PC-3 (cell line): ENCODE results near the gene PML. TPM values are rescaled to one million over a fixed set of nuclear protein-coding genes. Genes with fewer than 3 reads are reported as not detected.

ENCODE experiments used
- ATAC-seq: fragments of 200-7000 bp; cut with Tn5 transposase; 2 replicates; pipeline ENCODE4 v1.9.1; 2020; ENCODE audit warnings: mild to moderate bottlenecking, moderate library complexity
- BruUV-seq: library from RNA; stranded (reverse); fragments of 400-500 nt; replicated peaks from 2 replicates; lab custom pipeline; 2021; lab: Mats Ljungman, UMichigan
- CTCF ChIA-PET: fragments of 300-600 bp; sonication (Branson Sonifier 250); formaldehyde crosslinking; loops from one replicate; lab custom pipeline; 2022; ENCODE audit warnings: antibody characterized with exemption; lab: Charles Lee
- POLR2A ChIA-PET: fragments of 300-600 bp; sonication (Branson Sonifier 250); formaldehyde crosslinking; loops from one replicate; lab custom pipeline; 2022; ENCODE audit warnings: antibody characterized with exemption; ENCODE audit not compliant: unreplicated experiment; lab: Charles Lee
- DNase-seq: peaks from one replicate; pipeline ENCODE4 v3.0.0-alpha.2; 2015
- H2AFZ ChIP-seq: fragments of 300-600 bp; sonication (generic); 2 replicates; pipeline ENCODE4 v1.6.0; 2016; ENCODE audit warnings: antibody characterized with exemption, low read length
- H3F3A ChIP-seq: fragments of 300-600 bp; sonication (generic); one replicate; pipeline ENCODE4 v1.6.0; 2017; ENCODE audit warnings: antibody characterized with exemption, low read length, control low read depth, mild to moderate bottlenecking; ENCODE audit not compliant: unreplicated experiment
- H3K27ac ChIP-seq: fragments of 300-600 bp; sonication (generic); 2 replicates; pipeline ENCODE4 v1.5.1; 2016; ENCODE audit warnings: mild to moderate bottlenecking, low read length
- H3K27me3 ChIP-seq: fragments of 300-600 bp; sonication (generic); 2 replicates; pipeline ENCODE4 v1.6.1; 2016; ENCODE audit warnings: low read length, mixed read lengths
- H3K36me3 ChIP-seq: fragments of 300-600 bp; sonication (generic); 2 replicates; pipeline ENCODE4 v1.6.1; 2016; ENCODE audit warnings: low read depth, mixed run types, low read length, mixed read lengths
- H3K4me1 ChIP-seq: fragments of 300-600 bp; sonication (generic); 2 replicates; pipeline ENCODE4 v1.5.1; 2016; ENCODE audit warnings: low read length; ENCODE audit not compliant: insufficient read depth
- H3K4me2 ChIP-seq: fragments of 300-600 bp; sonication (generic); 2 replicates; pipeline ENCODE4 v1.6.0; 2016; ENCODE audit warnings: low read length
- H3K4me3 ChIP-seq: fragments of 300-600 bp; sonication (generic); 2 replicates; pipeline ENCODE4 v1.5.1; 2016; ENCODE audit warnings: mild to moderate bottlenecking, low read length, mixed read lengths
- H3K79me2 ChIP-seq: fragments of 300-600 bp; sonication (generic); 2 replicates; pipeline ENCODE4 v1.6.1; 2017; ENCODE audit warnings: low read length, mixed read lengths
- H3K9ac ChIP-seq: fragments of 300-600 bp; sonication (generic); 2 replicates; pipeline ENCODE4 v1.6.0; 2016; ENCODE audit warnings: mild to moderate bottlenecking, low read length
- H3K9me2 ChIP-seq: fragments of 300-600 bp; sonication (generic); replicated peaks from 2 replicates; pipeline ENCODE4 v1.6.1; 2016; ENCODE audit warnings: mixed run types, low read length, mixed read lengths
- H3K9me3 ChIP-seq: fragments of 300-600 bp; sonication (generic); 2 replicates; pipeline ENCODE4 v1.6.1; 2016; ENCODE audit warnings: low read length, mixed read lengths
- H4K20me1 ChIP-seq: fragments of 300-600 bp; sonication (generic); 2 replicates; pipeline ENCODE4 v1.6.1; 2016; ENCODE audit warnings: low read length, mixed read lengths
- CTCF ChIP-seq: fragments of 300-600 bp; sonication (generic); conservative IDR thresholded peaks from 2 replicates; pipeline ENCODE4 v1.5.1; 2017; ENCODE audit warnings: antibody characterized with exemption, low read depth, mild to moderate bottlenecking, low read length
- EZH2 ChIP-seq: fragments of 300-600 bp; sonication (generic); IDR thresholded peaks from one replicate; pipeline ENCODE4 v1.6.1; 2017; ENCODE audit warnings: antibody characterized with exemption, mild to moderate bottlenecking, low read length; ENCODE audit not compliant: unreplicated experiment
- EZH2phosphoT487 ChIP-seq: fragments of 300-600 bp; sonication (generic); IDR thresholded peaks from 2 replicates; pipeline ENCODE4 v1.6.1; 2018; ENCODE audit warnings: mild to moderate bottlenecking, antibody characterized with exemption, low read length, borderline replicate concordance
- intact Hi-C: fragments of 100-400 bp; cut with micrococcal nuclease; formaldehyde crosslinking; loops from 2 replicates; pipeline ENCODE4 v1.9.0; 2023
- total RNA-seq: library from RNA; depleted of rRNA; stranded (reverse); fragments of >200 nt; gene quantifications from 2 replicates; pipeline ENCODE4 v1.2.3, GENCODE V29; 2014

PML gene
- total RNA-seq, 1 experiment from 2014 or later = 18.7 TPM

- no peak overlapping the region for H3K27ac ChIP-seq
- H3K79me2 ChIP-seq = peaks cover 10% of the 10 kb centered on the region
- no peaks in the 10 kb centered on the region for H3K9me3 ChIP-seq
- no peak overlapping the region for H2AFZ ChIP-seq
- no peaks in the 10 kb centered on the region for H3K27me3 ChIP-seq
- intact Hi-C loops = no loop called here
- no peak for TF ChIP-seq CTCF
- TF ChIP-seq EZH2phosphoT487 = no peak
- TF ChIP-seq EZH2 = no peak
- DNase-seq = no peak
- no peak overlapping the region for H3K4me2 ChIP-seq
- H3K9ac ChIP-seq = no peak overlapping the region
- no peaks in the 10 kb centered on the region for H4K20me1 ChIP-seq
- peaks cover 39% of the 10 kb centered on the region for H3K36me3 ChIP-seq
- POLR2A ChIA-PET = no interaction called here
- H3K4me1 ChIP-seq = peaks cover 14% of the 10 kb centered on the region
- BruUV-seq = no TSS peak
- no peak for ATAC-seq
- no peaks in the 10 kb centered on the region for H3K9me2 ChIP-seq
- CTCF ChIA-PET = interaction anchor here (1.2 to 1.3 kb wide), 2 partner anchors 22 to 98 kb away, joined by 4 to 9 read pairs; no protein-coding TSS in a partner anchor
- no peaks in the 10 kb centered on the region for H3F3A ChIP-seq
- no peak overlapping the region for H3K4me3 ChIP-seq
Observed at GRCh38 chr15:73950479-73950830, 44.1 kb upstream of the PML start.

- no peak for TF ChIP-seq EZH2
- TF ChIP-seq CTCF = peak; percentile 68
- H3K27me3 ChIP-seq = no peaks in the 10 kb centered on the region
- ChIA-PET CTCF (interaction anchor here (1.2 to 1.3 kb wide), 2 partner anchors 22 to 98 kb away, joined by 4 to 9 read pairs; no protein-coding TSS in a partner anchor), POLR2A (no interaction called here)
- ATAC-seq (peak; percentile 41), DNase-seq (peak; percentile 59)
- H3K4me2 ChIP-seq = no peak overlapping the region
- no peaks in the 10 kb centered on the region for H4K20me1 ChIP-seq
- H3K27ac ChIP-seq = no peak overlapping the region
- H3K9me3 ChIP-seq = no peaks in the 10 kb centered on the region
- peaks cover 5% of the 10 kb centered on the region for H3F3A ChIP-seq
- H3K9me2 ChIP-seq = no peaks in the 10 kb centered on the region
- BruUV-seq = no TSS peak
- H3K79me2 ChIP-seq = peaks cover 15% of the 10 kb centered on the region
- H2AFZ ChIP-seq = no peak overlapping the region
- peaks cover 38% of the 10 kb centered on the region for H3K36me3 ChIP-seq
- peaks cover 19% of the 10 kb centered on the region for H3K4me1 ChIP-seq
- H3K4me3 ChIP-seq = no peak overlapping the region
- intact Hi-C loops = no loop called here
- no peak overlapping the region for H3K9ac ChIP-seq
Observed at GRCh38 chr15:73950831-73951561, 43.5 kb upstream of the PML start.

GRCh38 chr15:73951601-73952000 is 42.9 kb upstream of the PML start:
- Histone ChIP-seq H4K20me1 (no peaks in the 10 kb centered on the region), H3K36me3 (peaks cover 34% of the 10 kb centered on the region), H3K4me1 (peaks cover 25% of the 10 kb centered on the region), H3K4me3 (no peak overlapping the region), H3K9ac (no peak overlapping the region), H3K9me3 (no peaks in the 10 kb centered on the region), H3K27me3 (no peaks in the 10 kb centered on the region), H3K27ac (no peak overlapping the region), H2AFZ (no peak overlapping the region), H3K79me2 (peaks cover 16% of the 10 kb centered on the region), H3K4me2 (no peak overlapping the region), H3F3A (peaks cover 10% of the 10 kb centered on the region), H3K9me2 (no peaks in the 10 kb centered on the region)
- TF ChIP-seq EZH2 = no peak
- no TSS peak for BruUV-seq
- POLR2A ChIA-PET = no interaction called here
- intact Hi-C loops = no loop called here
- CTCF ChIA-PET = interaction anchor here (0.6 to 1.3 kb wide), 3 partner anchors 21 to 97 kb away, joined by 4 to 9 read pairs (median 5); no protein-coding TSS in a partner anchor
- ATAC-seq (no peak), DNase-seq (no peak)
